Epithelial cell of esophagus (primary cell): ENCODE data around the gene SYNGAP1.

Source experiments
- DNase-seq: peaks from one replicate; pipeline ENCODE4 v3.0.0; 2010; ENCODE audit warnings: low read depth
- H3K4me3 ChIP-seq: 2 replicates; pipeline ENCODE4 v1.5.1; 2011; ENCODE audit warnings: mild to moderate bottlenecking, low read length, control low read depth
- TF ChIP-seq, protein P1 (sequence below): IDR thresholded peaks from 2 replicates; pipeline ENCODE4 v1.5.1; 2011; ENCODE audit warnings: low read depth, mild to moderate bottlenecking, low read length, control low read depth, inconsistent platforms; ENCODE audit not compliant: insufficient read depth; ENCODE audit errors: missing control alignments

Gene SYNGAP1

GRCh38 chr6:33433001-33433543, 13.2 kb downstream of the SYNGAP1 start:
- no peak overlapping the region for H3K4me3 ChIP-seq

GRCh38 chr6:33433544-33434191, 13.8 kb downstream of the SYNGAP1 start:
- H3K4me3 ChIP-seq, result no peak overlapping the region
- no peak for DNase-seq
- TF ChIP-seq, protein P1, sequence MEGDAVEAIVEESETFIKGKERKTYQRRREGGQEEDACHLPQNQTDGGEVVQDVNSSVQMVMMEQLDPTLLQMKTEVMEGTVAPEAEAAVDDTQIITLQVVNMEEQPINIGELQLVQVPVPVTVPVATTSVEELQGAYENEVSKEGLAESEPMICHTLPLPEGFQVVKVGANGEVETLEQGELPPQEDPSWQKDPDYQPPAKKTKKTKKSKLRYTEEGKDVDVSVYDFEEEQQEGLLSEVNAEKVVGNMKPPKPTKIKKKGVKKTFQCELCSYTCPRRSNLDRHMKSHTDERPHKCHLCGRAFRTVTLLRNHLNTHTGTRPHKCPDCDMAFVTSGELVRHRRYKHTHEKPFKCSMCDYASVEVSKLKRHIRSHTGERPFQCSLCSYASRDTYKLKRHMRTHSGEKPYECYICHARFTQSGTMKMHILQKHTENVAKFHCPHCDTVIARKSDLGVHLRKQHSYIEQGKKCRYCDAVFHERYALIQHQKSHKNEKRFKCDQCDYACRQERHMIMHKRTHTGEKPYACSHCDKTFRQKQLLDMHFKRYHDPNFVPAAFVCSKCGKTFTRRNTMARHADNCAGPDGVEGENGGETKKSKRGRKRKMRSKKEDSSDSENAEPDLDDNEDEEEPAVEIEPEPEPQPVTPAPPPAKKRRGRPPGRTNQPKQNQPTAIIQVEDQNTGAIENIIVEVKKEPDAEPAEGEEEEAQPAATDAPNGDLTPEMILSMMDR, result no peak

More at GRCh38 chr6:33433001-33433543, 13.2 kb downstream of the SYNGAP1 start:
- TF ChIP-seq, protein P1, result no peak
- no peak for DNase-seq

DNA sequence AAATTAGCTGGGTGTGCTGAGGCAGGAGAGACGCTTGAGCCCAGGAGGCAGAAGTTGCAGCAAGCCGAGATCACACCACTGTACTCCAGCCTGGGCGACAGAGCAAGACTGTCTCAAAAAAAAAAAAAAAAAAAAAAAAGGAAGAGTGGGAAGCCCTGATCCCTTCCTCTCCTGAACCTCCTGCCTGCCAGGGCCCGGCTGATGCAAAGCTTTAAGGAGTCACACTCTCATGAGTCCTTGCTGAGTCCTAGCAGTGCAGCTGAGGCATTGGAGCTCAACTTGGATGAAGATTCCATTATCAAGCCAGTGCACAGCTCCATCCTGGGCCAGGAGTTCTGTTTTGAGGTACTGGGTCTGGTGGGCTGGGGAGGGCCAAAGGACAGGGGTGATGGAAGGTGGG, 15.1 kb downstream of the SYNGAP1 start:
- no peak for DNase-seq
- TF ChIP-seq, protein P1, result no peak
- H3K4me3 ChIP-seq, result no peak overlapping the region

DNA sequence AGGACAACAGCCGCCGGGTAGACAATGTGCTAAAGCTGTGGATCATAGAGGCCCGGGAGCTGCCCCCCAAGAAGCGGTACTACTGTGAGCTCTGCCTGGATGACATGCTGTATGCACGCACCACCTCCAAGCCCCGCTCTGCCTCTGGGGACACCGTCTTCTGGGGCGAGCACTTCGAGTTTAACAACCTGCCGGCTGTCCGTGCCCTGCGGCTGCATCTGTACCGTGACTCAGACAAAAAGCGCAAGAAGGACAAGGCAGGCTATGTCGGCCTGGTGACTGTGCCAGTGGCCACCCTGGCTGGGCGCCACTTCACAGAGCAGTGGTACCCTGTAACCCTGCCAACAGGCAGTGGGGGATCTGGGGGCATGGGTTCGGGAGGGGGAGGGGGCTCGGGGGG, 17.8 kb downstream of the SYNGAP1 start:
- no peak for DNase-seq
- TF ChIP-seq, protein P1, result no peak
- H3K4me3 ChIP-seq, result no peak overlapping the region

DNA sequence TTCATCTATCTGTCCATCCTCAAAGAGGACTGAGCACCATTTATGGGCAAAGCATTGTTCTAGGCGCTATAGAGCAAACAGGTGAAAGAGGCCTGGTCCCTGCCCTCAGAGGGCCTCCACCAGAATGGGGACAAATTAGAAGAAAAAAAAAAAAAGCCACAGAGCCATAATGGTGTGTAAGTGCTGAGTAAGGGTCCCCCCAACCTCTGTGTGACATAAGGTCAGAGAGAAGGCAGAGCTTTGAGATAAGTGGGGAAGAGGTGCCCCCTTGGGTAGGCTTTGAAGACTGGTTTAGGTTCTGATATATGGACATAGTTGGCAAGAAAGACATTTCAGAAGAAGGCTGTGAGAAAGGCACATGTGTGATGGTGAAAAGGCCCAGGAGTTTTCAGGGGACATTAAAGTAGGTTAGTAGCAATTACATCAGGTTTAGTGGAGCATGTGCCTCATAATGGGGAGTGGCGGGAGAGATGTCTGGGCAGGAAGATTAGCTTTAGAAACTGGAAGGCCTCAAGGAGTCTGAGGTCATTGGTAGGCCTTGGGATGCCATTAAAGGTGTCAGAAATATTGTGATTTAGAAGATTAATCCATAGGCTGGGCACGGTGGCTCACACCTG, 19.2 kb downstream of the SYNGAP1 start:
- TF ChIP-seq, protein P1, result no peak
- no peak overlapping the region for H3K4me3 ChIP-seq

DNA sequence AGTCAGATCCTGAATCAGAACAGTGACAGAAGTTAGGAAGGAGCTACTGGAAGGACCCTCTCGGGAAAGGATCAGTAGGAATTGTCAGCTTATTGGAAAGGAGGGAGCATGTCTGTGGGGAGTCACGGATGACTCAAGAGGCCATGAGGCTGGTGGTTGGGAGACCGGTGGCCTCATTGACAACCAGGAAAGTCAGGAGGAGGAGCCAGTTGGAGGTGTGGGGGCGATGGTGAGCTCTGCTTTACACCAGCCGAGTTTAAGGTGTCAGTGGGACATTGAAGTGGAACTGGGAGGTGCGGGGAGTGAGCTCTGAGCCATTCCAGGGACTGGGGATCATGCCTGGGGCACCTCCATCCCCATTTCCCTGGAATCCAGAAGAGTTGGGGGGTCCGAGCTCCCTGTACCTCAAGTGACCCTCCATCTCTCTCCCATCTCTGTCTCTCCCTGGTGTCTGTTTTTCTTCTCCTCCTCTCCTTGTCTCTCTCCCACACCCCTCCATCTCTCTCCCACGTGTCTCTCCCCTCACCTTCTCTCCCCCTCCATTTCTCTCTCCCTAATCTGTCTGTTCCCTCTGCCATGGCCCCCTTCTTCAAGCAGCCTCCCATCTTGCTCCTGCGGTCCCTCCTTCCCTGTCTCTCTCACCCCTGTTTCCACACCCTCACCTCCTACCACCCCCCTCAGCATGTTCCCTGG, 20.2 kb downstream of the SYNGAP1 start:
- no peak overlapping the region for H3K4me3 ChIP-seq
- TF ChIP-seq, protein P1, result no peak
- no peak for DNase-seq

More for the DNA sequence above, 19.2 kb downstream of the SYNGAP1 start:
- peak; percentile 29 for DNase-seq
